Measurements from ENCODE around the gene HTT. TPM values are rescaled to one million over a fixed set of nuclear protein-coding genes. Genes with fewer than 3 reads are reported as not detected.

The HTT gene
- total and polyA plus RNA-seq, 2 of the 8 experiments (the other 6 are each of a cell fraction or from before 2014, with no cell fraction given): 24.0 to 71.0 TPM

GRCh38 chr4:3196670-3197359, 122.3 kb downstream of the HTT start:
- H3K36me3 ChIP-seq (ENCODE audit: control insufficient read depth in 2 of 4, insufficient read depth in 4 of 4, low read length in 3 of 4): peaks cover 0 to 19% (median 8%) of the 10 kb centered on the region in 4 experiments; a peak in 4 of 8 replicates
- no peak overlapping the region for H3K9ac ChIP-seq (replicated peaks in 1 of 4; ENCODE audit: extremely low read depth in 1 of 4, low read depth in 3 of 4, low read length in 3 of 4)
- H4K20me1 ChIP-seq (replicated peaks in 1 of 2; ENCODE audit: control insufficient read depth in 1 of 2, insufficient read depth in 2 of 2, low read length in 2 of 2): peaks cover 0 to 10% of the 10 kb centered on the region in 2 experiments
- H4K91ac ChIP-seq (replicated peaks; ENCODE audit: insufficient read length, low read length): no peak overlapping the region
- H3K23ac ChIP-seq (ENCODE audit: insufficient read length): no peak overlapping the region
- no peak overlapping the region for H3K4me2 ChIP-seq (ENCODE audit: insufficient read depth in 1 of 2, low read depth in 2 of 2, low read length in 2 of 2)
- no peak overlapping the region for H2AFZ ChIP-seq (ENCODE audit: low read length)
- H3K14ac ChIP-seq (ENCODE audit: insufficient read length): no peak overlapping the region
- CTCF ChIA-PET (ENCODE audit: partially characterized antibody): interaction anchor here (0.5 to 1.2 kb wide), 5 partner anchors 9 to 776 kb away, joined by 3 to 5 read pairs (median 4); no protein-coding TSS in a partner anchor
- no peaks in the 10 kb centered on the region for H3K23me2 ChIP-seq (ENCODE audit: low read depth, low read length)
- H2AK5ac ChIP-seq (ENCODE audit: low read depth, low read length): no peak overlapping the region
- no peak overlapping the region for H4K5ac ChIP-seq (ENCODE audit: insufficient read length, low read depth, low read length)
- H3K79me2 ChIP-seq (ENCODE audit: control insufficient read depth in 1 of 2, insufficient read depth in 2 of 2, low read length in 2 of 2): no peaks in the 10 kb centered on the region
- no peak overlapping the region for H4K8ac ChIP-seq (ENCODE audit: extremely low read depth, insufficient read depth, low read length)
- H3K9me3 ChIP-seq (ENCODE audit: insufficient read depth in 2 of 2, low read depth in 1 of 2, low read length in 1 of 2): no peaks in the 10 kb centered on the region
- H3K56ac ChIP-seq (replicated peaks; ENCODE audit: insufficient read length, low read depth, low read length): no peak overlapping the region
- FAIRE-seq (no peak), DNase-seq (ENCODE audit: low read depth in 1 of 2, low spot score in 2 of 2) (no peak)
- H3K18ac ChIP-seq (ENCODE audit: extremely low read depth, low read length): no peak overlapping the region
- no peaks in the 10 kb centered on the region for H3K27me3 ChIP-seq (replicated peaks in 1 of 4; ENCODE audit: control insufficient read depth in 3 of 4, extremely low read depth in 1 of 4, insufficient read depth in 3 of 4, low read length in 3 of 4)
- H2BK15ac ChIP-seq (ENCODE audit: low read length): no peak overlapping the region
- POLR2A ChIA-PET (ENCODE audit: partially characterized antibody): no interaction called here
- H2BK120ac ChIP-seq (replicated peaks; ENCODE audit: low read depth, low read length): no peak overlapping the region
- WGBS, 2 experiments (ENCODE audit: extremely low coverage in 1 of 2, insufficient coverage in 1 of 2, insufficient read length in 1 of 2, insufficient replicate concordance in 2 of 2, low coverage in 1 of 2, low lambda C conversion rate in 2 of 2, missing lambda C conversion rate in 1 of 2): 96% methylated on average over 6 of the region's 7 CpGs; no CpG with 5 or more reads in 1 of the 2 experiments
- no peak overlapping the region; the same call in 1 of the 2 replicates for H2BK5ac ChIP-seq (ENCODE audit: low read depth, low read length)
- no peak overlapping the region for H3K4ac ChIP-seq (replicated peaks; ENCODE audit: insufficient read length, low read depth, low read length)
- H3K27ac ChIP-seq (ENCODE audit: low read depth, low read length): no peak overlapping the region
- no peak overlapping the region for H2BK20ac ChIP-seq (ENCODE audit: low read length)
- H3K4me3 ChIP-seq (ENCODE audit: extremely low read depth in 1 of 4, insufficient read depth in 2 of 4, low read depth in 3 of 4, low read length in 4 of 4): no peak overlapping the region
- H3K4me1 ChIP-seq (replicated peaks in 1 of 4; ENCODE audit: control insufficient read depth in 3 of 4, insufficient read depth in 4 of 4, low read length in 3 of 4): no peaks in the 10 kb centered on the region
- no peak overlapping the region for H2BK12ac ChIP-seq (ENCODE audit: low read depth, low read length)
- 0 out of 2 replicates have a peak, but pooled peaks cover 4% of the 10 kb centered on the region for H3K79me1 ChIP-seq (ENCODE audit: low read depth, low read length)
- TF ChIP-seq TCF12 (IDR thresholded peaks at IDR 0.05; ENCODE audit: low read depth, low read length) (no peak), CBX5 (IDR thresholded peaks at IDR 0.05; ENCODE audit: low read depth, low read length) (no peak), PHF8 (conservative IDR thresholded peaks at IDR 0.05; ENCODE audit: low read depth, low read length) (no peak), BRCA1 (IDR thresholded peaks at IDR 0.05; ENCODE audit: low read depth, low read length) (no peak), JUND (IDR thresholded peaks at IDR 0.05; ENCODE audit: low read length) (no peak), RNF2 (IDR thresholded peaks at IDR 0.05; ENCODE audit: borderline replicate concordance, low read depth, low read length, missing control alignments, poor library complexity, severe bottlenecking) (no peak), GABPA (IDR thresholded peaks at IDR 0.05; ENCODE audit: borderline replicate concordance, insufficient read depth, low read length) (no peak), SP1 (IDR thresholded peaks at IDR 0.05; ENCODE audit: low read depth, low read length) (no peak)
- TF ChIP-seq, protein P1, sequence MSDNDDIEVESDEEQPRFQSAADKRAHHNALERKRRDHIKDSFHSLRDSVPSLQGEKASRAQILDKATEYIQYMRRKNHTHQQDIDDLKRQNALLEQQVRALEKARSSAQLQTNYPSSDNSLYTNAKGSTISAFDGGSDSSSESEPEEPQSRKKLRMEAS (IDR thresholded peaks at IDR 0.05): no peak
- TF ChIP-seq, protein P2, sequence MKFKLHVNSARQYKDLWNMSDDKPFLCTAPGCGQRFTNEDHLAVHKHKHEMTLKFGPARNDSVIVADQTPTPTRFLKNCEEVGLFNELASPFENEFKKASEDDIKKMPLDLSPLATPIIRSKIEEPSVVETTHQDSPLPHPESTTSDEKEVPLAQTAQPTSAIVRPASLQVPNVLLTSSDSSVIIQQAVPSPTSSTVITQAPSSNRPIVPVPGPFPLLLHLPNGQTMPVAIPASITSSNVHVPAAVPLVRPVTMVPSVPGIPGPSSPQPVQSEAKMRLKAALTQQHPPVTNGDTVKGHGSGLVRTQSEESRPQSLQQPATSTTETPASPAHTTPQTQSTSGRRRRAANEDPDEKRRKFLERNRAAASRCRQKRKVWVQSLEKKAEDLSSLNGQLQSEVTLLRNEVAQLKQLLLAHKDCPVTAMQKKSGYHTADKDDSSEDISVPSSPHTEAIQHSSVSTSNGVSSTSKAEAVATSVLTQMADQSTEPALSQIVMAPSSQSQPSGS (IDR thresholded peaks at IDR 0.05; ENCODE audit: low read length): no peak
